NT2/D1 (cell line): Measurements from ENCODE around the gene RTRAF.

Experiments
- SUZ12 ChIP-seq: IDR thresholded peaks from 2 replicates; pipeline ENCODE4 v1.6.1; 2011; ENCODE audit not compliant: insufficient read length, insufficient read depth; ENCODE audit errors: extremely low read depth
- YY1 ChIP-seq: IDR thresholded peaks from 2 replicates; pipeline ENCODE4 v1.6.1; 2011; ENCODE audit not compliant: insufficient read length, insufficient read depth
- ZNF274 ChIP-seq: IDR thresholded peaks from 2 replicates; pipeline ENCODE4 v1.6.1; 2011; ENCODE audit warnings: mild to moderate bottlenecking, low read depth, low read length

GRCh38 chr14:51967521-51967920 lies 21.8 kb upstream of the RTRAF start:
- TF ChIP-seq SUZ12, result no peak
- TF ChIP-seq YY1, result no peak
- TF ChIP-seq ZNF274, result no peak
